Endothelial cell of umbilical vein (primary cell): ENCODE results near the gene IL32. TPM values are rescaled to one million over a fixed set of nuclear protein-coding genes. Genes with fewer than 3 reads are reported as not detected.

Experiments used
- BruUV-seq: library from RNA; stranded (reverse); fragments of 400-500 nt; replicated peaks from 2 replicates; lab custom pipeline; 2021; lab: Mats Ljungman, UMichigan
- CTCF ChIA-PET: fragments of 300-600, 350-600 bp; sonication (Branson Sonifier 250); formaldehyde crosslinking; loops from one replicate; lab custom pipeline; 2021; ENCODE audit warnings: antibody characterized with exemption, inconsistent platforms; lab: Charles Lee
- POLR2A ChIA-PET: fragments of 300-600, 350-600 bp; sonication (Branson Sonifier 250); formaldehyde crosslinking; loops from one replicate; lab custom pipeline; 2021; ENCODE audit warnings: antibody characterized with exemption, inconsistent platforms; lab: Charles Lee
- DNase-seq: peaks from one replicate; pipeline ENCODE4 v3.0.0-alpha.2; 2011; ENCODE audit warnings: low read depth, low spot score
- FAIRE-seq: peaks from 2 replicates; lab custom pipeline; 2011; peaks lifted over from hg19 to GRCh38; lab: Jason Lieb, UNC
- H2AFZ ChIP-seq: 2 replicates; pipeline ENCODE4 v1.6.0; 2012; ENCODE audit warnings: low read depth, low read length, control low read depth, inconsistent platforms
- H3K27ac ChIP-seq: 2 replicates; pipeline ENCODE4 v1.5.1; 2011; ENCODE audit warnings: low read depth, mild to moderate bottlenecking, control low read depth, low read length, moderate library complexity; ENCODE audit not compliant: insufficient read depth
- H3K27me3 ChIP-seq, 2 experiments: 2 replicates each; pipeline versions ENCODE4 v1.6.0 to v1.6.1; 2011; ENCODE audit warnings: low read length in 2 of 2, mixed read lengths in 1 of 2; ENCODE audit not compliant: control insufficient read depth in 2 of 2, insufficient read depth in 2 of 2
- H3K36me3 ChIP-seq, 2 experiments: 2 replicates in 1 of 2; 3 replicates in 1 of 2; pipeline ENCODE4 v1.5.1; 2011; ENCODE audit warnings: low read length in 2 of 2, mild to moderate bottlenecking in 1 of 2, moderate library complexity in 1 of 2; ENCODE audit not compliant: control insufficient read depth in 2 of 2, insufficient read depth in 2 of 2; ENCODE audit errors: extremely low read depth in 1 of 2
- H3K4me1 ChIP-seq: 3 replicates; pipeline ENCODE4 v1.5.1; 2011; ENCODE audit warnings: mild to moderate bottlenecking, low read length; ENCODE audit not compliant: control insufficient read depth, insufficient read depth; ENCODE audit errors: extremely low read depth
- H3K4me2 ChIP-seq: 2 replicates; pipeline ENCODE4 v1.6.1; 2011; ENCODE audit warnings: low read length, control low read depth, mixed read lengths; ENCODE audit not compliant: insufficient read depth
- H3K4me3 ChIP-seq, 3 experiments: fragments of 200-600 bp in 1 of 3; sonication (generic), shearing (Covaris generic) in 1 of 3; replicated peaks in 1 of 3; 2 replicates each; pipeline ENCODE4 v1.5.1; 2011 to 2016; ENCODE audit warnings: control low read depth in 3 of 3, low read length in 3 of 3, mild to moderate bottlenecking in 2 of 3, inconsistent platforms in 1 of 3, low read depth in 1 of 3, moderate library complexity in 1 of 3; ENCODE audit not compliant: insufficient read depth in 1 of 3
- H3K79me2 ChIP-seq: 2 replicates; pipeline ENCODE4 v1.6.0; 2012; ENCODE audit warnings: low read length, inconsistent platforms; ENCODE audit not compliant: control insufficient read depth, insufficient read depth
- H3K9ac ChIP-seq: replicated peaks from 2 replicates; pipeline ENCODE3; 2011; ENCODE audit warnings: low read length, control low read depth; ENCODE audit not compliant: insufficient read depth; ENCODE audit errors: extremely low read depth
- H3K9me1 ChIP-seq: replicated peaks from 3 replicates; pipeline ENCODE4 v1.6.0; 2011; ENCODE audit warnings: mild to moderate bottlenecking, low read length; ENCODE audit not compliant: control insufficient read depth, insufficient read depth; ENCODE audit errors: extremely low read depth
- H3K9me3 ChIP-seq: replicated peaks from 2 replicates; pipeline ENCODE4 v1.5.1; 2012; ENCODE audit warnings: low read length, inconsistent platforms; ENCODE audit not compliant: control insufficient read depth, insufficient read depth
- H4K20me1 ChIP-seq: replicated peaks from 2 replicates; pipeline ENCODE3; 2011; ENCODE audit warnings: mild to moderate bottlenecking, low read length; ENCODE audit not compliant: control insufficient read depth, insufficient read depth; ENCODE audit errors: extremely low read depth
- CTCF ChIP-seq, 2 donors: IDR thresholded peaks; 1 replicate in 1 of 2; 2 replicates in 1 of 2; pipeline ENCODE4 v1.5.1; 2011; ENCODE audit warnings: low read length in 2 of 2, mild to moderate bottlenecking in 2 of 2, moderate library complexity in 2 of 2, control low read depth in 1 of 2, inconsistent platforms in 1 of 2, low read depth in 1 of 2; ENCODE audit not compliant: insufficient read depth in 1 of 2; ENCODE audit errors: extremely low read depth in 1 of 2
- EZH2 ChIP-seq: IDR thresholded peaks from 2 replicates; pipeline ENCODE4 v1.6.1; 2012; ENCODE audit warnings: borderline replicate concordance, low read depth, mild to moderate bottlenecking, moderate library complexity, low read length, inconsistent platforms; ENCODE audit not compliant: severe bottlenecking
- FOS ChIP-seq: IDR thresholded peaks from 2 replicates; pipeline ENCODE4 v1.6.1; 2011; ENCODE audit warnings: mild to moderate bottlenecking, low read length, moderate library complexity, borderline replicate concordance; ENCODE audit not compliant: insufficient read depth
- GATA2 ChIP-seq: IDR thresholded peaks from 2 replicates; pipeline ENCODE4 v1.7.0; 2011; ENCODE audit warnings: low read depth, mild to moderate bottlenecking, moderate library complexity, mixed read lengths, low read length; ENCODE audit not compliant: insufficient read length, insufficient read depth
- JUN ChIP-seq: IDR thresholded peaks from 2 replicates; pipeline ENCODE4 v1.6.1; 2011; ENCODE audit warnings: borderline replicate concordance, low read depth; ENCODE audit not compliant: insufficient read length, insufficient read depth
- MAX ChIP-seq: IDR thresholded peaks from 2 replicates; pipeline ENCODE4 v1.6.1; 2011; ENCODE audit not compliant: insufficient read depth, insufficient read length
- MYC ChIP-seq: IDR thresholded peaks from one replicate; pipeline ENCODE4 v1.6.1; 2011; ENCODE audit warnings: mild to moderate bottlenecking, low read depth, low read length
- POLR2A ChIP-seq: IDR thresholded peaks from 2 replicates; pipeline ENCODE4 v1.6.1; 2012; ENCODE audit warnings: low read depth, mild to moderate bottlenecking, control low read depth, low read length
- POLR2AphosphoS5 ChIP-seq: IDR thresholded peaks from 2 replicates; pipeline ENCODE4 v1.6.1; 2012; ENCODE audit warnings: low read depth, mild to moderate bottlenecking, control low read depth, low read length, moderate library complexity; ENCODE audit not compliant: insufficient read depth
- dilution Hi-C: fragments of 300-500 bp; cut with MboI; formaldehyde crosslinking; loops from one replicate; pipeline ENCODE4 v1.15.0; 2019; ENCODE audit warnings: low sequenced_read_pairs; ENCODE audit not compliant: extremely low pct_ligation_motif_present
- intact Hi-C: fragments of 100-400 bp; cut with micrococcal nuclease; formaldehyde crosslinking; loops from one replicate; pipeline ENCODE4 v1.10.0; 2022
- polyA plus RNA-seq, 4 experiments: library from polyadenylated mRNA; depleted of rRNA in 3 of 4; stranded (reverse) in 3 of 4; unstranded in 1 of 4; fragments of >200 nt; gene quantifications; 2 replicates each; pipeline versions ENCODE4 v1.2.1 to v1.2.3, GENCODE V29; 2011 to 2012; ENCODE audit warnings: missing spikeins in 1 of 4
- total RNA-seq: library from RNA; stranded (reverse); gene quantifications from 2 replicates; pipeline ENCODE4 v1.2.3, GENCODE V29; 2021

The IL32 gene
- total and polyA plus RNA-seq, 2 donors (not counting 3 experiments of a cell fraction or from before 2014, with no cell fraction given), result 55.7 to 336 TPM

- CTCF ChIA-PET, result no interaction called here
- TF ChIP-seq POLR2A, result no peak
- TF ChIP-seq JUN, result no peak
- TF ChIP-seq GATA2, result no peak
- no peak for TF ChIP-seq MYC
- no peak for TF ChIP-seq MAX
- TF ChIP-seq FOS, result no peak
- no peak for TF ChIP-seq EZH2
- TF ChIP-seq POLR2AphosphoS5, result no peak
- no peak for TF ChIP-seq CTCF (IDR thresholded peaks at IDR 0.05; ENCODE audit: extremely low read depth in 1 of 2, insufficient read depth in 1 of 2, low read depth in 1 of 2, low read length in 2 of 2)
- dilution Hi-C loops, result no loop called here
Measured at GRCh38 chr16:3015865-3016521, 49.4 kb upstream of the IL32 start.

More at GRCh38 chr16:3015865-3016521, 49.4 kb upstream of the IL32 start:
- H3K79me2 ChIP-seq, result no peaks in the 10 kb centered on the region
- H3K27me3 ChIP-seq, result peaks cover 21 to 22% of the 10 kb centered on the region in 2 experiments
- no peaks in the 10 kb centered on the region for H3K9me1 ChIP-seq
- POLR2A ChIA-PET, result no interaction called here
- BruUV-seq, result no TSS peak
- no peak overlapping the region for H3K4me2 ChIP-seq
- no peak overlapping the region for H2AFZ ChIP-seq
- H3K9me3 ChIP-seq, result no peaks in the 10 kb centered on the region
- no peaks in the 10 kb centered on the region for H3K4me1 ChIP-seq
- H3K27ac ChIP-seq, result no peak overlapping the region
- intact Hi-C loops, result no loop called here
- FAIRE-seq, result no peak
- H3K36me3 ChIP-seq, result no peaks in the 10 kb centered on the region
- H3K9ac ChIP-seq, result no peak overlapping the region
- H4K20me1 ChIP-seq, result no peaks in the 10 kb centered on the region
- DNase-seq, result no peak
- H3K4me3 ChIP-seq, result no peak overlapping the region
